ENCODE measurements around the gene PDLIM1.

- TF ChIP-seq CTCF (conservative IDR thresholded peaks at IDR 0.05; ENCODE audit: low read depth in 2 of 2) (no peak), POLR2AphosphoS5 (IDR thresholded peaks at IDR 0.05; ENCODE audit: low read depth) (no peak), REST (IDR thresholded peaks at IDR 0.05; ENCODE audit: unreplicated experiment) (no peak), EZH2 (IDR thresholded peaks at IDR 0.05; ENCODE audit: low read depth, unreplicated experiment) (no peak), EZH2phosphoT487 (IDR thresholded peaks at IDR 0.05; ENCODE audit: unreplicated experiment) (no peak), NANOG (IDR thresholded peaks at IDR 0.05; ENCODE audit: borderline replicate concordance) (no peak), STAT1 (IDR thresholded peaks at IDR 0.05; ENCODE audit: unreplicated experiment) (no peak)
These were observed 81.2 kb downstream of the PDLIM1 start for GRCh38 chr10:95209509-95210127.
